ENCODE results near the gene ANKRD50. TPM values are rescaled to one million over a fixed set of nuclear protein-coding genes. Genes with fewer than 3 reads are reported as not detected.

The ANKRD50 gene
- total and polyA plus RNA-seq, 5 donors from 2014 or later, result 0.07 to 0.39 (median 0.17) TPM; not detected in 2

- no peak for ATAC-seq (ENCODE audit: low read depth in 2 of 2)
- peaks cover 0 to 11% (median 5%) of the 10 kb centered on the region in 4 donors for H3K4me1 Mint-ChIP-seq
- H3K27me3 Mint-ChIP-seq, result peaks cover 10% of the 10 kb centered on the region
- Histone ChIP-seq H3K4me1 (ENCODE audit: control insufficient read depth, insufficient read depth, low read length, poor library complexity, severe bottlenecking) (peaks cover 6% of the 10 kb centered on the region), H3K4me3 (ENCODE audit: low read depth, low read length) (no peak overlapping the region), H3K36me3 (ENCODE audit: control insufficient read depth, insufficient read depth, low read length) (no peaks in the 10 kb centered on the region), H3K9me3 (ENCODE audit: control insufficient read depth in 2 of 2, low read length in 2 of 2) (peaks cover 0 to 3% of the 10 kb centered on the region in 2 experiments), H3K27me3 (ENCODE audit: control insufficient read depth, insufficient read depth, low read length) (peaks cover 8% of the 10 kb centered on the region), H3K27ac (ENCODE audit: insufficient read depth, low read length, poor library complexity, severe bottlenecking) (no peak overlapping the region)
- H3K4me3 Mint-ChIP-seq, result no peak overlapping the region
- no peaks in the 10 kb centered on the region for H3K36me3 Mint-ChIP-seq
- no peaks in the 10 kb centered on the region for H3K9me3 Mint-ChIP-seq
- no peak overlapping the region for H3K27ac Mint-ChIP-seq
- DNase-seq, result peak in 1 of 3 donors; percentile 1
Measured at GRCh38 chr4:124717101-124717500, 4.6 kb upstream of the ANKRD50 start.

- H3K36me3 ChIP-seq (ENCODE audit: control insufficient read depth, insufficient read depth, low read length), result no peaks in the 10 kb centered on the region
- no peak overlapping the region for H3K27ac ChIP-seq (ENCODE audit: insufficient read depth, low read length, poor library complexity, severe bottlenecking)
- H3K36me3 Mint-ChIP-seq, result no peaks in the 10 kb centered on the region
- peaks cover 10% of the 10 kb centered on the region for H3K27me3 Mint-ChIP-seq
- peak overlapping the region in 2 of 3 donors; percentile 60 to 71 for H3K27ac Mint-ChIP-seq
- H3K4me3 Mint-ChIP-seq, result peak overlapping the region; percentile 71 to 94 (median 82)
- H3K9me3 Mint-ChIP-seq, result peaks cover 0 to 3% (median 0%) of the 10 kb centered on the region in 7 donors
- DNase-seq, result peak in 2 of 3 donors; percentile 2 to 22
- H3K4me1 Mint-ChIP-seq, result peaks cover 0 to 15% (median 5%) of the 10 kb centered on the region in 4 donors
- no peak overlapping the region for H3K4me3 ChIP-seq (ENCODE audit: low read depth, low read length)
- ATAC-seq (ENCODE audit: low read depth in 2 of 2), result peak in 1 of 2 donors; percentile 8
- H3K9me3 ChIP-seq (ENCODE audit: control insufficient read depth in 2 of 2, low read length in 2 of 2), result peaks cover 0 to 3% of the 10 kb centered on the region in 2 experiments
- peaks cover 12% of the 10 kb centered on the region for H3K27me3 ChIP-seq (ENCODE audit: control insufficient read depth, insufficient read depth, low read length)
- H3K4me1 ChIP-seq (ENCODE audit: control insufficient read depth, insufficient read depth, low read length, poor library complexity, severe bottlenecking), result peaks cover 9% of the 10 kb centered on the region
Measured at GRCh38 chr4:124713185-124713592, 657 bp upstream of the ANKRD50 start.

GRCh38 chr4:124711471-124712371, 811 bp downstream of the ANKRD50 start:
- Histone ChIP-seq H3K36me3 (ENCODE audit: control insufficient read depth, insufficient read depth, low read length) (no peaks in the 10 kb centered on the region), H3K9me3 (ENCODE audit: control insufficient read depth in 2 of 2, low read length in 2 of 2) (peaks cover 0 to 3% of the 10 kb centered on the region in 2 experiments), H3K27ac (ENCODE audit: insufficient read depth, low read length, poor library complexity, severe bottlenecking) (no peak overlapping the region), H3K4me1 (ENCODE audit: control insufficient read depth, insufficient read depth, low read length, poor library complexity, severe bottlenecking) (peaks cover 9% of the 10 kb centered on the region), H3K4me3 (ENCODE audit: low read depth, low read length) (peak overlapping the region; percentile 4), H3K27me3 (ENCODE audit: control insufficient read depth, insufficient read depth, low read length) (peaks cover 12% of the 10 kb centered on the region)
- peaks cover 10% of the 10 kb centered on the region for H3K27me3 Mint-ChIP-seq
- DNase-seq (peak in 2 of 3 donors; percentile 1 to 8), ATAC-seq (ENCODE audit: low read depth in 2 of 2) (peak in 1 of 2 donors; percentile 8)
- peak overlapping the region in 1 of 4 donors; percentile 66 for H3K4me3 Mint-ChIP-seq
- H3K27ac Mint-ChIP-seq, result no peak overlapping the region
- H3K9me3 Mint-ChIP-seq, result peaks cover 0 to 3% (median 0%) of the 10 kb centered on the region in 7 donors
- peaks cover 0 to 15% (median 5%) of the 10 kb centered on the region in 4 donors for H3K4me1 Mint-ChIP-seq
- H3K36me3 Mint-ChIP-seq, result no peaks in the 10 kb centered on the region

- DNase-seq (no peak), ATAC-seq (ENCODE audit: low read depth in 2 of 2) (no peak)
- Histone ChIP-seq H3K36me3 (ENCODE audit: control insufficient read depth, insufficient read depth, low read length) (no peaks in the 10 kb centered on the region), H3K27ac (ENCODE audit: insufficient read depth, low read length, poor library complexity, severe bottlenecking) (no peak overlapping the region), H3K4me1 (ENCODE audit: control insufficient read depth, insufficient read depth, low read length, poor library complexity, severe bottlenecking) (peaks cover 9% of the 10 kb centered on the region), H3K9me3 (ENCODE audit: control insufficient read depth in 2 of 2, low read length in 2 of 2) (no peaks in the 10 kb centered on the region), H3K27me3 (ENCODE audit: control insufficient read depth, insufficient read depth, low read length) (peaks cover 9% of the 10 kb centered on the region), H3K4me3 (ENCODE audit: low read depth, low read length) (no peak overlapping the region)
- no peak overlapping the region for H3K27ac Mint-ChIP-seq
- no peaks in the 10 kb centered on the region for H3K36me3 Mint-ChIP-seq
- peaks cover 10% of the 10 kb centered on the region for H3K27me3 Mint-ChIP-seq
- H3K4me1 Mint-ChIP-seq, result peaks cover 0 to 15% (median 5%) of the 10 kb centered on the region in 4 donors
- H3K9me3 Mint-ChIP-seq, result peaks cover 0 to 3% (median 0%) of the 10 kb centered on the region in 7 donors
- no peak overlapping the region for H3K4me3 Mint-ChIP-seq
Measured at GRCh38 chr4:124710911-124711310, 1.6 kb downstream of the ANKRD50 start.

GRCh38 chr4:124710015-124710741, 2.4 kb downstream of the ANKRD50 start:
- H3K4me1 ChIP-seq (ENCODE audit: control insufficient read depth, insufficient read depth, low read length, poor library complexity, severe bottlenecking), result peaks cover 9% of the 10 kb centered on the region
- peaks cover 9% of the 10 kb centered on the region for H3K27me3 ChIP-seq (ENCODE audit: control insufficient read depth, insufficient read depth, low read length)
- peaks cover 10% of the 10 kb centered on the region for H3K27me3 Mint-ChIP-seq
- H3K27ac Mint-ChIP-seq, result no peak overlapping the region
- no peaks in the 10 kb centered on the region for H3K36me3 Mint-ChIP-seq
- ATAC-seq (ENCODE audit: low read depth in 2 of 2) (no peak), DNase-seq (no peak)
- H3K9me3 ChIP-seq (ENCODE audit: control insufficient read depth in 2 of 2, low read length in 2 of 2), result no peaks in the 10 kb centered on the region
- H3K4me3 Mint-ChIP-seq, result no peak overlapping the region
- H3K36me3 ChIP-seq (ENCODE audit: control insufficient read depth, insufficient read depth, low read length), result no peaks in the 10 kb centered on the region
- H3K27ac ChIP-seq (ENCODE audit: insufficient read depth, low read length, poor library complexity, severe bottlenecking), result no peak overlapping the region
- H3K4me3 ChIP-seq (ENCODE audit: low read depth, low read length), result no peak overlapping the region
- peaks cover 0 to 3% (median 0%) of the 10 kb centered on the region in 7 donors for H3K9me3 Mint-ChIP-seq
- peaks cover 0 to 15% (median 5%) of the 10 kb centered on the region in 4 donors for H3K4me1 Mint-ChIP-seq

GRCh38 chr4:124708517-124709300, 3.8 kb downstream of the ANKRD50 start:
- Mint-ChIP-seq H3K4me1 (peaks cover 0 to 15% (median 5%) of the 10 kb centered on the region in 4 donors), H3K9me3 (peaks cover 0 to 3% (median 0%) of the 10 kb centered on the region in 7 donors), H3K4me3 (no peak overlapping the region), H3K27ac (no peak overlapping the region), H3K36me3 (no peaks in the 10 kb centered on the region), H3K27me3 (peaks cover 9% of the 10 kb centered on the region)
- ATAC-seq (ENCODE audit: low read depth in 2 of 2) (no peak), DNase-seq (no peak)
- Histone ChIP-seq H3K27me3 (ENCODE audit: control insufficient read depth, insufficient read depth, low read length) (peaks cover 9% of the 10 kb centered on the region), H3K9me3 (ENCODE audit: control insufficient read depth in 2 of 2, low read length in 2 of 2) (no peaks in the 10 kb centered on the region), H3K36me3 (ENCODE audit: control insufficient read depth, insufficient read depth, low read length) (no peaks in the 10 kb centered on the region), H3K27ac (ENCODE audit: insufficient read depth, low read length, poor library complexity, severe bottlenecking) (no peak overlapping the region), H3K4me1 (ENCODE audit: control insufficient read depth, insufficient read depth, low read length, poor library complexity, severe bottlenecking) (peaks cover 9% of the 10 kb centered on the region), H3K4me3 (ENCODE audit: low read depth, low read length) (no peak overlapping the region)

GRCh38 chr4:124705393-124705792, 7.1 kb downstream of the ANKRD50 start:
- H3K27ac ChIP-seq (ENCODE audit: insufficient read depth, low read length, poor library complexity, severe bottlenecking), result no peak overlapping the region
- no peak for ATAC-seq (ENCODE audit: low read depth in 2 of 2)
- no peak overlapping the region for H3K4me3 ChIP-seq (ENCODE audit: low read depth, low read length)
- no peaks in the 10 kb centered on the region for H3K9me3 ChIP-seq (ENCODE audit: control insufficient read depth in 2 of 2, low read length in 2 of 2)
- peaks cover 0 to 7% (median 0%) of the 10 kb centered on the region in 7 donors for H3K9me3 Mint-ChIP-seq
- no peak for DNase-seq
- H3K36me3 ChIP-seq (ENCODE audit: control insufficient read depth, insufficient read depth, low read length), result no peaks in the 10 kb centered on the region
- no peaks in the 10 kb centered on the region for H3K27me3 Mint-ChIP-seq
- no peaks in the 10 kb centered on the region for H3K4me1 ChIP-seq (ENCODE audit: control insufficient read depth, insufficient read depth, low read length, poor library complexity, severe bottlenecking)
- H3K36me3 Mint-ChIP-seq, result no peaks in the 10 kb centered on the region
- no peak overlapping the region for H3K4me3 Mint-ChIP-seq
- no peak overlapping the region for H3K27ac Mint-ChIP-seq
- no peaks in the 10 kb centered on the region for H3K27me3 ChIP-seq (ENCODE audit: control insufficient read depth, insufficient read depth, low read length)
- peaks cover 0 to 2% (median 0%) of the 10 kb centered on the region in 4 donors for H3K4me1 Mint-ChIP-seq
